T-helper 1 cell (primary cell): ENCODE measurements around the gene HPD.

Source experiments
- DNase-seq, 5 donors: peaks; one replicate each; pipeline ENCODE4 v3.0.0-alpha.2; 2012 to 2020

HPD gene

DNA sequence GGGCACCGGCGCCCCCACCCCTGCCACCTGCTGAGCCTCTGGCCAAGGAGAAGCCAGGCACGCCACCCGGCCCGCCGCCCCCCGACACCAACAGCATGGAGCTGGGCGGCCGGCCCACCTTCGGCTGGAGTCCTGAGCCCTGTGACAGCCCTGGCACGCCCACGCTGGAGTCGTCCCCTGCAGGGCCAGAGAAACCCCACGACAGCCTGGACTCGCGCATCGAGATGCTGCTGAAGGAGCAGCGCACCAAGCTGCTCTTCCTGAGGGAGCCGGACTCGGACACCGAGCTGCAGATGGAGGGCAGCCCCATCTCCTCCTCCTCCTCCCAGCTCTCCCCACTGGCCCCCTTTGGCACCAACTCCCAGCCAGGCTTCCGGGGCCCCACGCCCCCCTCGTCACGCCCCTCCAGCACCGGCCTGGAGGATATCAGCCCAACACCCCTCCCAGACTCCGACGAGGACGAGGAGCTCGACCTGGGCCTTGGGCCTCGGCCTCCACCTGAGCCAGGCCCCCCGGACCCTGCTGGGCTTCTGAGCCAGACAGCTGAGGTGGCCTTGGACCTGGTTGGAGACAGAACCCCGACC, 48.3 kb downstream of the HPD start:
- DNase-seq: no peak

DNA sequence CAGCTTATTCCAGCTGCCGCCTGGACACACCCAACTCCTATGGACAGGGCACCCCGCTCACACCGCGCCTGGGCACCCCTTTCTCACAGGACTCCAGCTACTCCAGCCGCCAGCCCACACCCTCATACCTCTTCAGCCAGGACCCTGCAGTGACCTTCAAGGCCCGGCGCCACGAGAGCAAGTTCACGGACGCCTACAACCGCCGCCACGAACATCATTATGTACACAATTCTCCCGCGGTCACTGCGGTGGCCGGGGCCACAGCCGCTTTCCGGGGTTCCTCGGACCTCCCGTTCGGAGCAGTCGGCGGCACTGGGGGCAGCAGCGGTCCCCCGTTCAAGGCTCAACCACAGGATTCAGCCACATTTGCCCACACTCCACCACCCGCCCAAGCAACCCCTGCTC, 48.9 kb downstream of the HPD start:
- DNase-seq: no peak

- DNase-seq: no peak
These were observed 50.0 kb downstream of the HPD start for GRCh38 chr12:121808623-121809022.

DNA sequence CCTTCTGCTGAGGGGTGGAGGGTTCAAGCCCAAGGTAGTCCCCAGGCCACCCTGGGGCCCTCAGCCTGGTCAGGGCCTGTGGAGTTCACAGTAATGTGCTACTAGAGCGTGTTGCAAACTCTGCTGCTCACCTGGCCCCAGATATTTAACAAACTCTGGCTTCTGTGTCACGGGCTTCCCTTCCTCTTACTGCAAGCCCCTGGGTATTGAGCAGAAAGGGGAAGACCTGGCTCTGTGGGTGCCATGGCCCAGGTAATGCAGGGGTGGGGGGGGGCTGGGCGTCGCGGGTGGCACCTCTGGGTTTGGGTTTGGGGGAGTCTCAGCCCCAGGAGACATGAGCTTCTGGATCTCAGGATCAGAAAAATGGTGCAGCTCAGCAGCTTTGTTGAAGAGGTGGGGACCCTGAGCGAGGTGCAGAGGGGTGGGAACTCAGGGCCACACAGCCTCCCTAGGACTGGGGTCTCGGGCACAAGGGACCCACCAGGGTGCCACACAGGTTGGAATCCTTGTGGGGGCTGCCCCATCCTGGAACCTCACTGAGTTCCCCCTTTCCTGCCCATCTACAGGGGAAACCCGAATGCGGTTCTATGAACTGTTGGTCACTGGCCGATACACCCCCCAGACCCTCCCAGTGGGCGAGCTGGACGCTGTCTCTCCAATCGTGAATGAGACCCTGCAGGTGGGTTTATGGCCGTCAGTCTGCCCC, 50.9 kb downstream of the HPD start:
- DNase-seq: no peak

GRCh38 chr12:121806546-121807423, 51.9 kb downstream of the HPD start:
- no peak for DNase-seq

DNA sequence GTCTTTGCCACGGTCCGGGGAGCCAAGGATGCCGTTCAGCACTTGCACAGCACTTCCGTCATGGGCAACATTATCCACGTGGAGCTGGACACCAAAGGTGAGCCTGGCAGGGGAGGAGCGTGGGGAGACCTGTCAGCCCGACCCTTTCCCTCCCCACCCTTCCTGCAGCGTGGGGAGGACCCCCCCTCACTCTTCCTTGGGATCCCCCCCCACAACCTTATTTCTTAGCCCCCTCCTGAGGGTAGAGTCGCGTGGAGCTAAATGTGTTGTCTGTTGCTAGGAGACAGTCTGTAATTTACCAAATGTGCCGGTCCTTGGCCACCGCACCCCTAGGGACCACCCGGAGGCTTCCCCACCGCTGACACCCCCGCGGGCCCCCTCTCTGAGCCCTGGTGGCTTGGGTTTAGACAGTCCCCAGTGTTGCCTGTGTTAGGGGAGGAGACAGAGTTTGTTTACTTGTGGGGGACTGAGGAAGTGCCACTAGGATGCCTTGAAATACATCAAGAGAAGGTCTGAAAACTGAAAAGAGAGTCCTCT, 52.6 kb downstream of the HPD start:
- DNase-seq: no peak

DNA sequence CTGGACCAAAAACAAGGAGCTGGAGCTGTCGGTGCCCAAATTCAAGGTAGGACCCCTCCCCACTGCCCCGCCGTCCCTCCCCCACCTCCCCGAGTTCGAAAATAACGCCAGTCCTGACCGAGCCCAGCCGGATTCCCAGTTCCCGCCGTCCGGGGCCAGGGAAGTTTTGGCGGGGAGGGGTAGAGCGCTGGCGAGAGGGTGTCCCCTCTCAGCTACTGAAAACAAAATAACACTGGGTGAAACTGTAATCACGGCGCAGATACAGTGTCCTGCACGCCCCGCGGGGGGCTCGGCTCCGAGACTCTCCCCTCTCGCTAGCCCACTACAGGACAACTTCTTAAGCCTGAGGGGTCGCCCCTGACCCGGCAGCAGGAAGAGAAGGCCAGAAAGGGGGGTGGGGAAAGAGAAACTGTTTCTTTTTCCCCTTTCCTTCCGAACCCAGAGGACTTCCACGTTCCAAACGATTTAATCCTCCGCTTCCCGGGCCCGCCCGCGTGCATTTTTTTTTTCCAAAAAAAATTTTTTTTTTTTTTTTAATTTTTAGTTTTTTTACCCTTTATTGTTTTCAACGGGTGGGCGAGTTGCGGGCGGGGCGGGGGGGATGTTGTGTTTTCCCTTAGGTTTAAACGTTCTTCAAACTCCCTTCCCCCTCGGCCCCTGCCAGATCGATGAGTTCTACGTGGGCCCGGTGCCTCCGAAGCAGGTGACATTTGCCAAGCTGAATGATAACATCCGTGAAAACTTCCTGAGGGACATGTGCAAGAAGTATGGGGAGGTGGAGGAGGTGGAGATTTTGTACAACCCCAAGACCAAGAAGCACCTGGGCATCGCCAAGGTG, 53.3 kb downstream of the HPD start:
- DNase-seq: no peak

- peak in 3 of 5 donors; percentile 48 to 61 (median 60) for DNase-seq
These were observed 54.1 kb downstream of the HPD start for GRCh38 chr12:121804417-121805111.

DNA sequence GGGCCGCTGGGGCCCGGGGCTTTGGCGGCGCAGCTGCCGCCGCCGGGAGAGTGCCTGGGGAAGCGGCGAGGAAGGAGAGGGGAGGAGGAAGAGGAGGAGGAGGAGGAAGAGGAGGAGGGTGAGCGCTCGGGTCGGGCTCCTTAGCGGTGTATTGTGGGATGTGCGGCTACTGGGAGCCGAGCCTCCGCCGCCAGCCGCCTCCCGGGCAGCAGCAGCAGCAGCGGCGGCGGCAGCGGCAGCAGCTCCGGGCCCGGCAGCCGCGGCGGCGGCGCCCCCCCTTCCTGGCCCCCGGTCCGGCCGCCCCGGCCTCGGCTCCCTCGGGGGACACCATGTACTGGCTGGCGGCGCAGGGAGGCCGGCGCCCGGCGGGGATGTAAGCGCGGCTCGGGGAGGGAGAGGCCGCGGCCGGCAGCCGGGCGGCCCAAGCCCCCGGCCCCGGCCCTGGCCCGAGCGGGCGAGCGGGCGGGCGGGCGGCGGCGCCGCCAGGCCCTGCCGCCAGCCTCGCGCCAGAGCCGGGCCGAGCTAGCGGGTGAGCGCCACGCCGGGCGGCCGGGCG, 54.7 kb downstream of the HPD start, which contains the start of gene SETD1B:
Gene SETD1B (plus strand): TSS at position 149 of the 556 bp plus-strand sequence. CDS start 729 bp downstream, outside the sequence.
- DNase-seq: peak in 2 of 5 donors; percentile 57 to 70

DNA sequence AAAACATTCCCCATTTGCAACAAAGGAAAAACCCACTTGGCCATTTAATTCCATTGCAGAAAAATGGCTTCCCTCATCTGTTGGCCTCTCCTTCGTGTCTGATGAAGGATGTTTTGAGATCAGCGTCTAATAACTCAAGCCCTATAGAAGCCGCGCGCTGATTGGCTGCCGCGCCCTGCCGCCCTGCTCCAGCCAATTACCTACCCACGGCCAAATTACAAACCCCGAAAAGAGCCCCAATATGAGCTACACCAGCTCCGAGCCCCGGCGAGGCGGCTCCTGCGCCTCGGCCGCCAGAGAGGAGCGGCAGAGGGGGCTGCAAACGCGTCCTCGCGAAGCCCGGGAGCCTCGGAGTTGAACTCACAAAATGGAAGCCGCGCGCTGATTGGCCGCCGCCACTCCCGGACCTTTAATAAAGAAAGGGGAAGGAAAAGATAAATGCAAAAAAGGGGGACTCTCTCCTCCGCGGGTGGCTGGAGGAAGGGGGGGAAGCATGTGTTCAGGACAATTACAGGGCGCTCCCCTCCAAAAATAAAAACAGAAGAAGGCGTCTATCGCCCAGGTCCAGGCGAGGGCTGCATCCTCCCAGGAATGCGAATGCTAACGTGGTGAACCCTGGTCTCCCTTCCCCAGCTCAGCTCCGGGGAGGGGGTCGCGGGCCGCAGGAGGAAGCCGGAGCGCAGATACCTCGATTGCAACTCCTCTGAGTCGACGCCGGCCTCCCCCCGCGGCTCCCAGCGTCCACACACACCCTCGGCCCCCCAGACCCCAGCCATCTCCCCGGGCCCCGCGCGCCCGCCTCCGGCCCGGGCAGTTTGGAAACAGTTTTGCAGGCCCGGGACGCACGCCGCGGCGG, 55.6 kb downstream of the HPD start:
- DNase-seq: peak; percentile 70 to 96 (median 81)

DNA sequence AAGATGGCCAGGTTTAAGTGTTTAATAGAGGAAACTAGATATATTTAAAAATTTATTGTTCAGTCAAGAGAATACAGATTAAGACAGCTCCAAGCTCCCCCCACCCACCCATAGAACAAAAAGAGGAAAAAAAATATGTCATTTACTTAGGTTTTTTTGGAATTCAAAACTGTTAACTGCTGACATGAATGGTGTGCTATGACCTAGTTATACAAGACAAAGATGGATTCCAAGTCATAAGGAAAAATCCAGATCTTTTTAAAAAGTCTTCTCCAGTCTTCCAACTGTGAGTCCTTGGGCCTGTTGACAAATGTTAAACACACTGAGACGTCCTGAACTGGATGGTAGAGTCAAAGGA, 56.2 kb downstream of the HPD start:
- no peak for DNase-seq

DNA sequence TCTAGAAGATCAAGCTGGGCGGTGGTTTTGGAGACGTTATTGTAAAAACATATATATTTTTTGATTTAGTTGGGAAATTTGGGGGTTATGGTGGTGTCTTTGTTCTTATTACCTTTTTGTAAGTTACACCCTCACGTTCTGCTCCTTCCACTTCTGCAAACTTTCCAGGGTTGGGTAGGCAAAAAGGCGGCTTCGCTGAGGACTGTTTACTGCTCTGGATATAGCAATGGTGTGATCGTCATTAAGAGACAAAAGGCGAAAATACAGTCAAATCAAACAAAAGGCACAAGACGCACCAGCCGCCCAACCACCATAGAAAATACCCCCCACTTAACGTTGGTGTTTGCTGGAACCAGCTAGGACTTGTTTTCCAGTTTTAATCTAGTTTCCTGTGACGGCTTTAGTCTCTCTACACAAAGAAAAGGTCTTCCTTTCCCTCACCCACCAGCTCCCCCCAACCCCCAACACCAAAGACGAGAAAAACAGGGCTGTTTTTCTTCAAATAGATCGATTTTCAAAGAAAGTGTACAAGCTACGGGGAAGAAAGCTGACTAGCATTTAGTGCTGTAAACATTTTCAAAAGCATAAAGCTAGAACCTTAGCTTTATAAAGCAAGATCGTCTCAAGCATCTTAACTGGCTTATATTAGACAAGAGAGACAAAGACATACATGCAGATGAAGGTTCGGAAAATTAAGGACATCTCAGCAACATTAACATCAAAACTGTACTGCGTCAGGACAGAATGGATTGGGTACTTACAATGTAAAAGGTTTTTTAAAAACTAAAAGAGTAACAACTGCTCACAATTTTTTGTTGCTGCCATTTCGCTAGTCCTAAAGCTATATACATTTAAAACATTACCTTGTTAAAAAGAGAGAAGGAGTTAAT, 56.8 kb downstream of the HPD start:
- peak in 2 of 5 donors; percentile 31 to 75 for DNase-seq

GRCh38 chr12:121800694-121801594, 57.7 kb downstream of the HPD start:
- DNase-seq: peak; percentile 50 to 78 (median 64)

DNA sequence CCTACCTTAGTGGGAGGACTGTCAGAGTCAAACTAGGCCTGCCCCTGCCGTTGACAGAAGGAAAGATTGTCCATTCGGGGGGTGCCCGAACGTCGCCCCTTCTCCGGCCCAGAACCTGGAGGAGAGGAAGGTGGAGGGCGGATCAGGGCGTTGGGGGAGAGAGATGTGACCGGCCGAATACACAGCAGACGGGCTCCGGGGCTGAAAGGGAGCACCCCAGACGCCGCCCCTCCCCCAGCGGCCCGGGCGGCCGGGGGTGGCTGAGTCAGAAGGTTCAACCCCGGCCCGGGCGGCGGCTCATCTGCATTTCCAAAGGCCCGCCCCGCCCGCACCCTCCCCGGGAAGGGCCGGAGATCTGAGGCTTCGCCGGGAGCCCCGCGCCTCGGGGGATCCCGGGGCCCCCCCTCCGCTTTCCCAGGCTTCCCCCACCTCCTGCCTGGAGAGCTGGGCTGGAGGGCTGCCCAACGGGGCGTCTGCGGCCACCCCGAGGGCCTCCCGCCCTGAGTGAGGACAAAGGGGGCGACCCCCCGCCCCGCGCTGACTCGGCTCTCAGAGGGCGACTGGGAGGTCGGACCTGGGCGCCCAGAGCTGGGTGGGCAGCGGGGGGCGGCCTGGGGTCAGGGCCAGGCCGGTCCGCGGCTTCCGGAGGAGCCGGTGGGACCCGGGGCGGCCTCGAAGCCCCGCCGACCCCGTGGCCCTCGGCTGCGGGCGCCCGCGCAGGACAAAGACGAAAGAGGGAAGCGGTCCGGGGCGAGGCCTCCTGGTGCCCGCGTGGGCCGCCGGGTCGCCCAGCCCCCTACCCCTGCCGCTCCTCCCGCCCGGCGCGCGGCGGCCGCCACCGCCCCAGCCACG, 58.6 kb downstream of the HPD start:
- peak; percentile 58 to 85 (median 63) for DNase-seq

DNA sequence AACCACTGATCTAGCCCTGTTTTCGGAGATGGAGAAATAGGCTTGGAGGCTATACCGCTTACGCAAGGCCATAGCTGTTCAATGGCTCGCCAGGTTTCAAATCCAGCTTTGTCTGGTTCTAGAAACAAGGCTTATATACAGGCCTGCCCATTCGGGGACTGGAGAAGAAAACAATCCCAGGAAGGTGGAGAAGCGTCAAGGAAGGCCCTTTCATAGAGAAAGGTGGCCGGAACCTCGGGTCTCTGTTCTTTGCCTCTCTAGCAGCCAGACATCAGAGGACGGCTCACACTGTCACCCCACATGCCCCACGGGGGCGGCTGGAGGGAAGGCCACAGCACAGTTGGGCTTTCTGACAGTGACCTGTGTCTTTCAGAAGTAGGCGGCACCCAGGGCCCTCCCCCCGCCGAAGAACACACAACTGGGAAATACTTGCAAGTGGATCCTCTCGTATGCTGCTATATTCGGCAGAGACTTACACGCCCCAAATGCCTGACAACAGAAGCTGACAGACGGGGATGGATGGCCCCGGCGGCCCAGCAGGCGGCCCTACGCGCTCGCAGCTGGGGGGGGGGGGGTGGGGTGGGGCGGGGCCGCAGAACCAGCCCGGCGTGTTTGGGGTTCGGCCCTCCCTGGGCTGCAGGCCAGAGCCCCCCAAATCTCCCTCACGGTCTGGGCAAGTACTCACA, 59.4 kb downstream of the HPD start:
- DNase-seq: peak in 3 of 5 donors; percentile 59 to 76 (median 61)

GRCh38 chr12:121798787-121799155, 59.9 kb downstream of the HPD start:
- no peak for DNase-seq
